C4-2B (cell line): ENCODE results near the gene ERCC1.

Experiments
- CTCF ChIP-seq: fragments of 450-650 bp; conservative IDR thresholded peaks from 2 replicates; pipeline ENCODE4 v1.5.1; 2017; ENCODE audit warnings: mild to moderate bottlenecking
- ZFX ChIP-seq: fragments of 450-650 bp; IDR thresholded peaks from 2 replicates; pipeline ENCODE4 v1.6.1; 2017

GRCh38 chr19:45419895-45420294, 3.8 kb downstream of the ERCC1 start:
- TF ChIP-seq CTCF (no peak), ZFX (no peak)
